ENCODE measurements around the gene NRN1.

DNA sequence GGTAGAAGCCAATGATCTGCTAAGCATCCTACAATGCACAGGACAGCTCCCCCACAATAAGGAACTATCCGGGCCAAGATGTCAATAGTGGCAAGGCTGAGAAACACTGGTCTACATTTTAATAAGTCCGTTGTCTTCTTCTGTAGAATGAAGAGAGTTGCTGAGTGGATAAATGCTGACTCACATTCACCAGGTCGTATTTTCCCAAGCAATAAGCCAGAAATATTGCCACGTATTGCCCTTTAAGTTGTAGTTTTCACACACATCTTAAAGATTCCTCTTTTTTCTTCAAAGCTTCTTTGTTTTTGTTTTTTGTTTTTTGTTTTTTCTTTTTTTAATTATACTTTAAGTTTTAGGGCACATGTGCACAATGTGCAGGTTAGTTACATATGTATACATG is 30.5 kb upstream of the NRN1 start:
- TF ChIP-seq, protein P1, sequence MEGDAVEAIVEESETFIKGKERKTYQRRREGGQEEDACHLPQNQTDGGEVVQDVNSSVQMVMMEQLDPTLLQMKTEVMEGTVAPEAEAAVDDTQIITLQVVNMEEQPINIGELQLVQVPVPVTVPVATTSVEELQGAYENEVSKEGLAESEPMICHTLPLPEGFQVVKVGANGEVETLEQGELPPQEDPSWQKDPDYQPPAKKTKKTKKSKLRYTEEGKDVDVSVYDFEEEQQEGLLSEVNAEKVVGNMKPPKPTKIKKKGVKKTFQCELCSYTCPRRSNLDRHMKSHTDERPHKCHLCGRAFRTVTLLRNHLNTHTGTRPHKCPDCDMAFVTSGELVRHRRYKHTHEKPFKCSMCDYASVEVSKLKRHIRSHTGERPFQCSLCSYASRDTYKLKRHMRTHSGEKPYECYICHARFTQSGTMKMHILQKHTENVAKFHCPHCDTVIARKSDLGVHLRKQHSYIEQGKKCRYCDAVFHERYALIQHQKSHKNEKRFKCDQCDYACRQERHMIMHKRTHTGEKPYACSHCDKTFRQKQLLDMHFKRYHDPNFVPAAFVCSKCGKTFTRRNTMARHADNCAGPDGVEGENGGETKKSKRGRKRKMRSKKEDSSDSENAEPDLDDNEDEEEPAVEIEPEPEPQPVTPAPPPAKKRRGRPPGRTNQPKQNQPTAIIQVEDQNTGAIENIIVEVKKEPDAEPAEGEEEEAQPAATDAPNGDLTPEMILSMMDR (conservative IDR thresholded peaks at IDR 0.05 in 1 of 2, IDR thresholded peaks at IDR 0.05 in 1 of 2; ENCODE audit: low read depth in 1 of 2, low read length in 2 of 2): no peak
- no peak for TF ChIP-seq EZH2 (IDR thresholded peaks at IDR 0.05; ENCODE audit: low read length, missing control alignments)
